Measurements from ENCODE around the gene MTHFD2L. TPM values are rescaled to one million over a fixed set of nuclear protein-coding genes. Genes with fewer than 3 reads are reported as not detected.

MTHFD2L gene
- total and polyA plus RNA-seq, 10 of the 15 experiments (the other 5 are each of a cell fraction or from before 2014, with no cell fraction given), result 4.8 to 25.4 (median 14.4) TPM

DNA sequence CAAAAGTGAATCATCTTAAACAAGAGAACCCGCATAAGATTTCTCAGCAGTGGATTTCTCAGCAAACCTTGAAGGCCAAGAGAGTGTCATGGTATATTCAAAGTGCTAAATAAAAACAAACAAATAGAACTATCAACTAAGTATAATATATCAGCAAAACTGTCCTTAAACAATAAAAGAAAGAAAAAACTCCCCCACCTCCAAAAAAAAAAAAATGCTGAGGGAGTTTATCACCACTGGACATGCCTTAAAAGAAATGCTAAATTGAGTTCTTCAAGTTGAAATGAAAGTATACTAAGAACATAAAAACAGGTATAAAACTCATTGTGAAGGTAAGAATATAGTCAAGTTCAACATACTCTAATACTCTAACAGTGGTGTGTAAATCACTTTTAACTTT lies 96.5 kb downstream of the MTHFD2L start:
- no peak overlapping the region for H2AFZ ChIP-seq (ENCODE audit: control insufficient read depth, low read depth, low read length)
- H3K4me1 ChIP-seq (ENCODE audit: control insufficient read depth, insufficient read depth, low read length), result no peaks in the 10 kb centered on the region
- intact Hi-C loops (cut with micrococcal nuclease; ENCODE audit: unreplicated experiment) (no loop called here), in situ Hi-C loops (cut with MboI) (no loop called here)
- ChIA-PET SMC1A (ENCODE audit: uncharacterized antibody, unreplicated experiment) (interaction anchor here (2.8 kb wide), 1 partner anchor 12 kb away, joined by 8 read pairs; no protein-coding TSS in a partner anchor), CTCF (interaction anchor here (1.2 kb wide), 1 partner anchor 15 kb away, joined by 4 read pairs; no protein-coding TSS in a partner anchor), POLR2A (no interaction called here), RAD21 (ENCODE audit: unreplicated experiment) (no interaction called here)
- H3K9me3 ChIP-seq (replicated peaks; ENCODE audit: control insufficient read depth, insufficient read depth, low read length), result no peaks in the 10 kb centered on the region; the same call in 1 of the 3 replicates
- 100% methylated on average over 1 of the region's 1 CpG for WGBS (ENCODE audit: insufficient coverage, insufficient replicate concordance, low lambda C conversion rate, missing lambda C conversion rate)
- no peaks in the 10 kb centered on the region for H3K27me3 ChIP-seq (replicated peaks in 1 of 2; ENCODE audit: control insufficient read depth in 2 of 2, insufficient read depth in 2 of 2, low read length in 1 of 2)
- H3K4me3 ChIP-seq, result no peak overlapping the region
- H3K79me2 ChIP-seq (ENCODE audit: control insufficient read depth, insufficient read depth, low read length), result no peaks in the 10 kb centered on the region
- no TSS peak for BruUV-seq (replicated peaks)
- no peak overlapping the region for H3K27ac ChIP-seq (ENCODE audit: control insufficient read depth, insufficient read depth)
- no peak overlapping the region for H3K9ac ChIP-seq (ENCODE audit: control insufficient read depth, insufficient read depth, low read length)
- H4K20me1 ChIP-seq (ENCODE audit: control insufficient read depth, insufficient read depth), result no peaks in the 10 kb centered on the region
- ATAC-seq (no peak), DNase-seq (ENCODE audit: low read depth, low spot score) (no peak), FAIRE-seq (no peak)
- TF ChIP-seq MYC (IDR thresholded peaks at IDR 0.05; ENCODE audit: insufficient read depth, insufficient read length, insufficient replicate concordance, low read length, severe bottlenecking), result no peak
- TF ChIP-seq, protein P1, sequence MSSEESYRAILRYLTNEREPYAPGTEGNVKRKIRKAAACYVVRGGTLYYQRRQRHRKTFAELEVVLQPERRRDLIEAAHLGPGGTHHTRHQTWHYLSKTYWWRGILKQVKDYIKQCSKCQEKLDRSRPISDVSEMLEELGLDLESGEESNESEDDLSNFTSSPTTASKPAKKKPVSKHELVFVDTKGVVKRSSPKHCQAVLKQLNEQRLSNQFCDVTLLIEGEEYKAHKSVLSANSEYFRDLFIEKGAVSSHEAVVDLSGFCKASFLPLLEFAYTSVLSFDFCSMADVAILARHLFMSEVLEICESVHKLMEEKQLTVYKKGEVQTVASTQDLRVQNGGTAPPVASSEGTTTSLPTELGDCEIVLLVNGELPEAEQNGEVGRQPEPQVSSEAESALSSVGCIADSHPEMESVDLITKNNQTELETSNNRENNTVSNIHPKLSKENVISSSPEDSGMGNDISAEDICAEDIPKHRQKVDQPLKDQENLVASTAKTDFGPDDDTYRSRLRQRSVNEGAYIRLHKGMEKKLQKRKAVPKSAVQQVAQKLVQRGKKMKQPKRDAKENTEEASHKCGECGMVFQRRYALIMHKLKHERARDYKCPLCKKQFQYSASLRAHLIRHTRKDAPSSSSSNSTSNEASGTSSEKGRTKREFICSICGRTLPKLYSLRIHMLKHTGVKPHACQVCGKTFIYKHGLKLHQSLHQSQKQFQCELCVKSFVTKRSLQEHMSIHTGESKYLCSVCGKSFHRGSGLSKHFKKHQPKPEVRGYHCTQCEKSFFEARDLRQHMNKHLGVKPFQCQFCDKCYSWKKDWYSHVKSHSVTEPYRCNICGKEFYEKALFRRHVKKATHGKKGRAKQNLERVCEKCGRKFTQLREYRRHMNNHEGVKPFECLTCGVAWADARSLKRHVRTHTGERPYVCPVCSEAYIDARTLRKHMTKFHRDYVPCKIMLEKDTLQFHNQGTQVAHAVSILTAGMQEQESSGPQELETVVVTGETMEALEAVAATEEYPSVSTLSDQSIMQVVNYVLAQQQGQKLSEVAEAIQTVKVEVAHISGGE (CRISPR knock-in tag; IDR thresholded peaks at IDR 0.05), result no peak
- TF ChIP-seq SIX5 (IDR thresholded peaks at IDR 0.05; ENCODE audit: low read depth, low read length, severe bottlenecking), result no peak
- TF ChIP-seq EP300 (IDR thresholded peaks at IDR 0.05; ENCODE audit: borderline replicate concordance in 1 of 2, control insufficient read depth in 1 of 2, low read depth in 2 of 2, low read length in 2 of 2), result no peak
- no peak for TF ChIP-seq CBX3 (IDR thresholded peaks at IDR 0.05; ENCODE audit: borderline replicate concordance, low read depth)
- no peak for TF ChIP-seq GABPA (IDR thresholded peaks at IDR 0.05; ENCODE audit: low read depth)
- TF ChIP-seq SP1 (IDR thresholded peaks at IDR 0.05; ENCODE audit: low read depth, low read length), result no peak
- no peak for TF ChIP-seq MTA2 (IDR thresholded peaks at IDR 0.05; ENCODE audit: low read depth)
- TF ChIP-seq JUND (IDR thresholded peaks at IDR 0.05; ENCODE audit: low read depth, low read length), result no peak
- no peak overlapping the region for H3K4me2 ChIP-seq (ENCODE audit: control insufficient read depth, insufficient read depth)
- H3K36me3 ChIP-seq (ENCODE audit: control insufficient read depth in 2 of 2, insufficient read depth in 2 of 2, low read length in 1 of 2), result no peaks in the 10 kb centered on the region
